SW480 (cell line): Measurements from ENCODE around the gene HRCT1.
"Not testable (repeated sequence)": the region's sequence is repeated elsewhere in the genome, so short reads cannot be mapped to it uniquely, and the experiment has no call there.

Experiments used
- DNase-seq: peaks from one replicate; pipeline ENCODE4 v3.0.0-alpha.2; 2016; ENCODE audit warnings: low spot score

HRCT1 gene

DNA sequence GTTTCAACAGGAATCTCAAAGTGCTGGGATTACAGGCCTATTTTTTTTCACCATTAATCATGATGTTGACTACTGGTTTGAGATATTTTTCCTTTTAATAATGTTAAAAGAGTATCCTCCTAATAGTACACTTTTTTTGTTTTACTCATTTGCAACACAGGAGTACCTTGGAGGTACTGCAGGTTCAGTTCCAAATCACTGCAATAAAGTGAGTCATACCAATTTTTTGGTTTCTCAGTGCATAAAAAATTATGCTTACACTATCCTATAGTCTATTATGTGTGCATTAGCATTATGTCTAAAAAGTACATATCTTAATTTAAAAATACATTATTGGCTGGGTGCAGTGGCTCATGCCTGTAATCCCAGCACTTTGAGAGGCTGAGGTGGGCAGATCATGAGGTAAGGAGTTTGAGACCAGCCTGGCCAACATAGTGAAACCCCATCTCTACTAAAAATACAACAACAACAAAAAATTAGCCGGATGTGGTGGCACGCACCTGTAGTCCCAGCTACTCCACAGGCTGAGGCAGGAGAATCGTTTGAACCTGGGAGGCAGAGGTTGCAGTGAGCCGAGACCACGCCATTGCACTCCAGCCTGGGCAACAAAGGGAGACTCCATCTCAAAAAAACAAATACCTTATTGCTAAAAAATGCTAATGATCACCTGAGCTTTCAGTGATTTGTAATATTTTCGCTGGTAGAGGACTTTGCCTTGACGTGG is 8.5 kb upstream of the HRCT1 start:
- DNase-seq = not testable (repeated sequence)

DNA sequence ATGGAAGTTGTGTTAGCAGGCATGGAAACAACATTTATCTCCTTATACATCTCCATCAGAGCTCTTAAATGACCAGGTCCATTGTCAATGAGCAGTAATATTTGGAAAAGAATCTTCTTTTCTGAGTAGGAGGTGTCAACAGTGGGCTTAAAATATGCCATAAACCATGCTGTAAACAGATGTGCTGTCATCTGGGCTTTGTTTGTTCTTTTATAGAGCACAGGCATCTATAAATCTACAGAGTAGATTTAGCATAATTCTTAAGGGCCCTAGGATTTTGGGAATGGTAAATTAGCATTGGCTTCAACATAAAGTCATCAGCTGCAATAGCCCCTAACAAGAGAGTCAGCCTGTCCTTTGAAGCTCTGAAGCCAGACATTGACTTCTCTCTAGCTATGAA is 7.7 kb upstream of the HRCT1 start:
- DNase-seq = no peak

GRCh38 chr9:35899021-35899420 is 7.0 kb upstream of the HRCT1 start:
- no peak for DNase-seq

- peak; percentile 73 for DNase-seq
These were observed 3.0 kb upstream of the HRCT1 start for GRCh38 chr9:35903049-35903448.

GRCh38 chr9:35904338-35904737 is 1.7 kb upstream of the HRCT1 start:
- no peak for DNase-seq

DNA sequence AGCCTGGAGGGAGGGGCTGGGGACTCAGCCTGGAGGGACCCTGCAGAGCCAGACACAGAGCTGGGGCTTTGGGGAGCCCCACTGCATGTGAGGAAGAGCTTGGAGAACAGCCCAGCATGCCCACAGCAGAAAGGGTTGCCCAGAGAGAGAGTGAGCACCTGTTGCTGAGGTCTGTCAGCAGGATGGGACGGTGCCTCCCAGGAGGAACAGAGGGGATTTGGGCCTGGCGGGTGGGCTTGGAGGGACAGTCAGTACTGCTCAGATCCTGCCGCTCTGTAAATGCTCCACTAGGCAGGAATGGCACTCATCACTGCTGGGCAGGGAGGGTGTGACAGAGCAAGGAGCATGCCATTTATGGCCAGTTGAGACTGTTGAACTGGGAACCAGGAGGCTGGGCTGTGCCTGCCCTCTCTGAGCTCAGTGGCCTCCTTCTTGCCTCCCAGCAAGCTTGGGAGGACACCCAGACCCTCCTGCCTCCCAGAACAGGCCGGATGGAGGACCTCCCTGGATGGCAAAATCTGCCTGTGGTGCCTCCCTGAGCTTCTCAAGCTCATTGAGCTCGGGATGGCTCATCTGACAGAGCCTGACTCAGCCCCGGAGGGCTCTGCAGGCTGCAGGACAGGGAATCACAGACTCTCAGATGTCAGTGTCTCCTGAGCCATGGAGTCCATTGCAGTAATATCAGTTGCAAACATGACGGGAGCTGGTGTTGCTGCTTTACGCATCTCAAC is 786 bp upstream of the HRCT1 start:
- DNase-seq = peak; percentile 30

DNA sequence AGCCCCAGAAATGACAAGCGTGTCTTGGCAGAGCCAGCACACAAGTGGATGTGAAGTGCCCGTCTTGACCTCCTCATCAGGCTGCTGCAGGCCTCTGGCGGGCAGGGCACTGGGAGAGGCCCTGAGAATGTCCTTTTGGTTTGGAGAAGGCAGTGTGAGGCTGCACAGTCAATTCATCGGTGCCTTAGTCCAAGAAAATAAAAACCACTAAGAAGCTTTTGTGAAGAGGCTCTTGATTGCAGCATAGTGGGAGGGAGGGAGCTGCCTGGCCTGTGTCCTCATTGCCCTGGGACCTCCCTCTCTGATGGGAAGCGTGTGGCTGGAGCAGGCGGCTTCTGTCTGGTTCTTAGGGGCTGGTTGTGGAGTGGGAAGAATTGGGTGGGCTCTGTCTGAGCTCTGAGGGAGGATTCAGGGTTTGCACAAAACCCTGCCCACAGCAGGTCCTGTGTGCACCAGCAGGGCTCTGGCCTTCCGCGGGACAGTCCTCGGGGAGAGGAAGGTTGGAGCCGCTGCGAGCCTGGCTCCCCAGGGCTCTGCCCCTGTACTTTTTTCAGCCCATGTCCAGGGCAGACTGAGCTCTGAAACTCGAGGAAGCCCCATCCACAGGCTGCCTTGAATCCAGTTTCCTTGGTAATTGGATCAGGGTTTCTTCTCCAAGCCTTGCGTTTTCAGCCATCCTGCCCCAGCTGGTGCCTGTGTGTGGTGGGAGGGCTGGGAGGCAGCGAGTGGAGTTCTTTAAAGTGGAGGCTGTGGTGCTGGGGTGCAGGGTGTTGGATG is 1.1 kb downstream of the HRCT1 start:
- peak; percentile 53 for DNase-seq

DNA sequence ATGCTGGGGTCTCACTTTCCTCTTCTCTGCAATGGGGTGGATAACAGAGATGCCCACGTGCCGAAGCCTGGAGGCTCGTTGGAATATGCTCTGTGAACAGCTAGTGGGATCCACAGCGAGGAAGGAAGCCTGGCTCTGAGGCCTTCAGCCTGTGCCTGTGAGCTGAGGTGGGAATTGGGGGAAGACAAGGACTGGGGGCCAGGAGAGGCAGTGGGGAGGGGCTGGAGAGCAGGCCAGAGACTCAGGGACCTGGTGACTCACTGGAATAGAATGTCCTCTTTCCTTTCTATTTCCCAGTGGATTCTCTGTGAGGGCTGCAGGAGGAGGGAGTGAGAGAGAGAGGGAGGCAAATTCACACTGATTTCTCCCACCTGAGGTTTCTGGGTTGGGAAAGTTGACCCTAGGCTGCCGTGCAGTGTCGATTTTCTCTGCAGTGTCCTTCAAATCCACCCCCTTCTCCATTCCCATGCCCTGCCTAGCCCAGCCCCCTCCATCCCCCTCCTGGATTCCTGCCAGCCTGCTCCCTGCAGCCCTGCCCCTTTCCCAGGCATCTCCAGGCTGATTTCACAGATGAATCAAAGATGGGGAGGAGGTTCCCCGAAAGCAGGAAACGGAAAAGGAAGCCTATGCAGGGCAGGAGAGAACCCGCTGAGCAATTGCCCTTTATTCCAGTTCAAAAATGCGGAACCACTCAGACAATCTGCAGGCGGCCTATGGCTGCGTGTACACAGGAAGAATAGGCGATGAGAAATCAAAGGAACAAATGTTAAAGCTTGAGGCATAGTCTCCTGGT is 1.9 kb downstream of the HRCT1 start:
- DNase-seq = peak; percentile 84

GRCh38 chr9:35908504-35909125 is 2.6 kb downstream of the HRCT1 start:
- no peak for DNase-seq

- DNase-seq = no peak
These were observed 3.3 kb downstream of the HRCT1 start, which contains the start of gene SPAAR for GRCh38 chr9:35909274-35909673. SPAAR (plus strand) TSS chr9:35909490; CDS start chr9:35910464, 974 bp downstream.

GRCh38 chr9:35909687-35910612 is 3.9 kb downstream of the HRCT1 start:
- no peak for DNase-seq

DNA sequence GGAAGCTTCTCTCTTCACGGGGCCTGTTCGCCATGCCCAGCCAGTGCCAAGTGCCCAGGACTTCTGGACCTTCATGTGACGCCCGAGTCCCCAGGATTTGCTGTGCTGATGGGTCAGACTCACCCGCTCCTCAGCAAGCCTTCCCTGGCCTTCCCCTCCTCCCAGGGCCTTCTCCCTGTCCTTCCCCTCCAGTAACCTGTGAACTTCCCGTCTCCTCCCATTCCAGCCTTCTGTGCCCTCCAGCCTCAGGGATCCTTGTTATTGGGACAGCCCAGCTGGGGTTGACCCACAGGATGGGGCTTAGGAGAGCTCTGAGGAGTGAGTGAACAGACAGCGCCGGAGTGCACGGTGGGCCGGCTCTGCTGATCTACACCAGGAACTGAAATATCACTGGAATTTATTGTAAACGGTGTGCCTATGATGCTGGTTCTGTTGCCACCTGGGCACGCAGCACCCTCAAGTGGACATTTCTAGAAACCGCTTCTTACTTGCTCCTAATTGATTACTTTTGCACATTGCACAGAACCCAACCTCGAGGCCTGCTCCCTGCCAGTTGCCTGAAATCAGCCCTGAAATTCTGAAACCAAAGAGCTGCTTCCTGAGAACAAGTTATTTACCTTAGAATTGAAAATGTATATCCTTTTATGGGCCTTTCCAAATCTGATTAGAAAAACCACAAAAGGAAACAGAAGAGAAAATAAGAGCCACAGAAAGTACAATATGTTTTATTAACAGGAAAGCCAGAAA is 4.8 kb downstream of the HRCT1 start:
- DNase-seq = peak; percentile 76

GRCh38 chr9:35911690-35912089 is 5.7 kb downstream of the HRCT1 start:
- no peak for DNase-seq

- DNase-seq = no peak
These were observed 6.9 kb downstream of the HRCT1 start for GRCh38 chr9:35912791-35913400.

GRCh38 chr9:35913429-35913828 is 7.4 kb downstream of the HRCT1 start:
- not testable (repeated sequence) for DNase-seq

DNA sequence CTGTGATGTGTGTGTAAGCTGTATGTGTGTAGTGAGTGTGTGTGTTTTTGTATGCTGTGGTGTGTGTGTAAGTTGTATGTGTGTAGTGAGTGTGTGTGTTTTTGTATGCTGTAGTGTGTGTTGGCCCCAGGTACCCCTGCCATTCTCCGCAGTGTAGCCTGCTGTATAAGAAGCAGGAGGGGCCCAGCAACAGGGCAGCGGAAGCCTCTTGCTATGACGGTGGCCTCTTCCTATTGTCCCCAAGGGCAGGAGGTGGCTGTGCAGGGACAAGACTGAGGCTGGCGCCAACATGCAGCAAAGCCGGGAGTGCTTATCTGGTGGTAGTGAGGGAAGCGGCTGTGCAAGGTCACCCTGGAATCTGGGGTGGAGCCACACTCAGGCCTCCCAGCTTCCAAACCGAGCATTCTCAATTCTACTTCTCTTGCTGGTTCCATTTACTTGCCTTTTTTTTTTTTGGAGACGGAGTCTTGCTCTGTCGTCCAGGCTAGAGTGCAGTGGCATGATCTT is 8.4 kb downstream of the HRCT1 start:
- DNase-seq = peak; percentile 25

- DNase-seq = no peak
These were observed 9.8 kb downstream of the HRCT1 start for GRCh38 chr9:35915681-35916294.

DNA sequence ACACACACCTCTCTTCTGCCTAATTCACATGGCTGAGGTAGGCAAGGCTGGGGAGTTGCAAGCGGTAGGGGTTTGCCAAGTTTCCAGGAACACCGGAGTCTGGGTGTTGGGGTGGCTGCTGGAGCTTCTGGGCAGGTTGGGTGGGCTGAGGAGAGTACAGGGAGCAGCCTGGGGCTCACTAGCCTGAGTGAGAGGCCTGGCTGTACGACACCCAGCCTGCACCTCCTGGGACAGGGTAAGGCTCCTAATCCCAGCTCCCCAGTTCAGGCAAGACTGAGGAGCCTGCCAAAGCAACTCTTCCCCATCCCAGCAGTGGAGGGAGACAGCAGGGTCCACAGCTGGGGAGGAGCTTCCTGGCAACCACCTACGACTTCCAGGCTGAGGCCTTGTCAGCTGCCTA is 11.3 kb downstream of the HRCT1 start:
- DNase-seq = no peak
